ENCODE data around the gene IKZF3.
"Not testable (repeated sequence)": the region's sequence is repeated elsewhere in the genome, so short reads cannot be mapped to it uniquely, and the experiment has no call there.

Gene IKZF3

DNA sequence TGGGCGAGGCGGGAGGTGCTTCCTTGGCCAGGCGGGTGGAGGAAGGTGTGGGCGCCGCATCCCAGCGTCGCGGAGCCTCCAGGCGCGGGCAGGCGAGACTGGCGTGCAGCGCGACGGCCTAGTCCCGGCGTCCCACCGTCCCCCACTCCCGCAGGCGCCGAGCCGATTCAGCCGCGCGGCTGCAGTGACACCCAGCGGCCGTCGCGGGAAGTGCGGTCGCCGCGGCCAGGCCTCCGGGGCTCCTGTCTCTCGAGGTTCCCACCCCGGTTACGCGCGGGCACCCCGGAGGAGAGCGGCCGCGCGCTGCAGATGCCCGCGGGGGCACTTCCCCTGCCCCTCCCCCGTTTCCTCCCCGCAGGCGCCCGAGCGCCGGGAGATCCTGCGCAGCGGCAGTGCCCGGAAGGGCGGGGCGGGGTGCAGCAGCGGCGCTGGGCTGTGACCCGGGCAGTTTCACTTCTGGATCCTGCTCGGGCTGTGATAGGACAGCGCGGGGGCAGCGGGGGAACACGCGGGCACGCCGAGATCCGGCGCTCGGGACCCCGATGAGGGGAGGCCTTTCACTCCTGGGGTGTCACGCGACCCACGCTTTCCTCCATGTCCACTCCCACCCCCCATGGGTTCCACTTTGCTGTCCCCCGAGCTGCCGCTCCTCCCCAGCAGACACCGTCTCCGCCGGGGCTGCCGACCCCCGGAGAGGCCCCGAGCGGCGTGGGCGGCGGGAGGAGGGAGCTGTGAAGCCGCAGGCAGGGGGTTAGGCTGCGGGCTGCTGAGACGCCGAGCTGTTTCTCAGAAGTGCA is 109.8 kb downstream of the IKZF3 start:
- DNase-seq, result peak; percentile 98

DNA sequence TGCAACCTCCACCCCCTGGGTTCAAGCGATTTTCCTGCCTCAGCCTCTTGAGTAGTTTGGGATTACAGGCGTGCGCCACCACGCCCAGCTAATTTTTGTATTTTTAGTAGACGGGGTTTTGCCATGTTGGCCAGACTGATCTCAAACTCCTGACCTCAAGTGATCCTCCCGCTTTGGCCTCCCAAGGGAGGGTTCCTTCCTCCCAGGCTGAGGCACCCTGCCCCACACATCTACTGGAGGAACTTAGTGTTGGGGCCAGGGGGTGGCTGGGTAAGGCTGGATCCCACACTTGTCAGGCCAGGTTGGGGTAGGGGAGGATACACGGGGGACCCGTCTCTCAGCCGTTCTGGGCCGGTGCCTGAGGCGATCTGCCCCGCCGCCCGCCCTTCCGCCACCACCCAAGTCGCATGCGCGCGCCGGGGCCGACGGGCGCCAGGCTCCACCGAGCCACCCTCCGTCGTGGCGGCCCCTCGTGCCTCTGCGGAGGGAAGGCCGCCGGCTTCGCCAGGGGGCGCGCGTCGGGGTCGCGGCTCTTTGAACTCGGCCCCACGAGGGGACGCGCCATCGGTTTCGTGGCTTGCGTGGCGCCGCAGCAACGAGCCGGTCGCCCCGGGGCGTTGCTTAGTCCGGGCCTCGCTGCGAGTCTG is 110.5 kb downstream of the IKZF3 start:
- DNase-seq, result no peak

DNA sequence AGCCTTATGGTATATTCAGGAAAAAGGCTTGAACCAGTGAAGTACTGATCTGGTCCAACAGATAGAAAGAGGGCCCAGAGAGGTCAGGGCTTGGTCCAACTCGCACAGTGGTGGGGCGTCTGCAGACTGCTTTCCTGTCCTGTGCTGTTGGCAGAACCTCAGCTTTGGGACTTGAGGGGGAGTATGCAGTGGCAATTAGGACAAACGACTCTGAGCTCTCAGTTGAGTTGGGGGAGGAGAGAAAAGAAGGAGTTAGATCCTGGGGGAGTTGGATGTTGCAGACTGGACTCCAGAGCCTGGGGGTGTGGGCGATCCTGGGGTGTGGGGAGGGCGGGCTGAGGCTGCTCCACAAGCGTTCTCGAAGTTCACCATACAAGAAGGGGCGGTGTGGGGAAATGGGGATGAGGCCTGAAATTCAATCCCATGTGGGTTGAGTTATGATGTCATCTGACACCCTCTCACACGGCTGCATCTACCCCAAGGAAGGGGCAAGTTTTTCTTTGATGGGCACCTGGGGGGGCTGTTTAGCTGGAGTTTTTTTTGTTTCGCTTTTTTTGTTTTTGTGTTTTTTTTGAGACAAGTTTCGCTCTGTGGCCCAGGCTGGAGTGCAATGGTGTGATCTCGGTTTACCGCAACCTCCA is 111.8 kb downstream of the IKZF3 start:
- no peak for DNase-seq

DNA sequence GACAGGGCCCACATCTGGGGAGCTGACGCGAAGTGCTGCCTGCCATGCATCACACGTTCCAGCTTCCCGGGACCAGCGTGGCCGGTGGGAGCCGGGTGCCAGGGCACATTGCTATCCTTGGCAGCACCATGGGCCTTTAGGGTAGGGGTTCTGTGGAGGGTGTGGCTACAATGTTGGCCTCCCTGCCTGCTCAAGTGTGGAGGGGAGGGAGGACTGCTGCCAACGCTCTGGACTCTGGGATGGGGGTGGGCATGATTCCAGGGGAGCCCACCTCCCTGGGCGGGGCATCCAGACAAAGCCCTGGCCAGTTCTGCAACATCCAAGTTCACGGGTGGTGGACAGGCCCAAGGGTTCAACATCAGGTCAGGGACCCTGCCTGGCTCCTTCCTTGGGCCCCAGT is 112.5 kb downstream of the IKZF3 start:
- DNase-seq, result no peak

DNA sequence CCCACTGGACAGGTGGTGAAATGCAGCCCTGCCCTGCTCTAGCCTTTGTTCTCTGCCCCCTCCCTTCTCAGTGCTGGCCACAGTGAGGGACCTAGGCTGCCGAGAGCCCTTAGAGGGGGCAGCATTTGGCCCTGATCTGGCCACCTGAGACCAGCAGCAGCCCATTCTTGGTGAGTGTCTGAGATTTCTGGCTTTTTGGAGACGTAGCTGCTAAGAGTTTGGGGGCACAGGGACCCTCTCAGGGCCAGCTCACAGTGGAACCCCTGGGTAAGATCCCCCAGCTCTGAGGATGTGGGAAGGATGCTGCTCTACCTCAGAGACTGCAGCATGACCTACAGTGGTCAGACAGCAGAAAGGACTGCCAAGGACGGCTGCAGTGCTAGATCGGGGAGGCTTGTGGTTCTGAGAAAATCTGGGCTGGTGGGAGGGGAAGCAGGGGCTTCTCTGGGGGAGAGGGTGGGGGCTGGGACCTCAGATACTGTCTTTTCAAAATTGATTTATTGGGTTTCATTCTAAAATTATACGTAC is 113.0 kb downstream of the IKZF3 start:
- no peak for DNase-seq

DNA sequence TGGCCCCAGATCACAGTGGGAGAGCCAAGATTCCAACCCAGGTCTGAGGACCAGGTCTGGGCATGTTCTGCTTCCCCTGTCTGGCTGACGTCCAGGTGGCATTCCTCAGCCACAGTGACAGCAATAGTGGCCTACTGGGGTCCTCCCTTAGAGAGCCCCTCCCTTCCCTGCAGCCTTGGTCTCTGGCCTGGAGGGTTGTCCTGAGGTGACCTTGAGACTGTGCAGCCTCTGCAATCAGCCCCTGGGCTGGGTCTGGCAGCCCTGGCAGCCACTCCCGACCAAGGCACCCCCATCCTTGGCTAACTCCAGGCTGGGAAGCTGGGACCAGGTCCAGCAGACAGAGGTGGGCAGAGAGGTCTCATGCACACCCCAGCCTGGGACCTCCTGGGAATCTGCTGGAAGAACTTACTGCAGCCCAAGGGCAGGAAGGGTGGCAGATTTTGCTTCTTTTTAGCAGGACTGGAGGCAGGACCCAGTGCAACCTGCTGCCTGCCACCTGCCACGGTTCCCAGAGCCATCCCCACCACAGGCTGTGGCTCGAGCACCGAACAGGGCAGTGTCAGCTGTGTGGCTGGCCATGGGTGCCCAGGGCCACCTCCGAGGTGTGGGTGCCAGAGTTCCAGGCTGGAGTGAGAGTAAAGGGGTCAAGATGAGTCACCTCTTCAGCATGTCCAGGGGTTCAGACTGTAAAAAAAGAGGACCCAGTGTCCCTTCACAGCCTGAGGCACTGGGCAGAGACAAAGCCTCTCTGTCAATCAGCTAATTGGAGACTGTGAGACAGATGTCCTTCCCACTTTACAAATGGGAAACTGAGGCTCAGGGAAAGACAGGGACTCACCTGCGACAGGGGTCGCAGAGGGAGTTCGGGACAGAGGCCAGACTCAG is 113.7 kb downstream of the IKZF3 start:
- DNase-seq, result no peak

DNA sequence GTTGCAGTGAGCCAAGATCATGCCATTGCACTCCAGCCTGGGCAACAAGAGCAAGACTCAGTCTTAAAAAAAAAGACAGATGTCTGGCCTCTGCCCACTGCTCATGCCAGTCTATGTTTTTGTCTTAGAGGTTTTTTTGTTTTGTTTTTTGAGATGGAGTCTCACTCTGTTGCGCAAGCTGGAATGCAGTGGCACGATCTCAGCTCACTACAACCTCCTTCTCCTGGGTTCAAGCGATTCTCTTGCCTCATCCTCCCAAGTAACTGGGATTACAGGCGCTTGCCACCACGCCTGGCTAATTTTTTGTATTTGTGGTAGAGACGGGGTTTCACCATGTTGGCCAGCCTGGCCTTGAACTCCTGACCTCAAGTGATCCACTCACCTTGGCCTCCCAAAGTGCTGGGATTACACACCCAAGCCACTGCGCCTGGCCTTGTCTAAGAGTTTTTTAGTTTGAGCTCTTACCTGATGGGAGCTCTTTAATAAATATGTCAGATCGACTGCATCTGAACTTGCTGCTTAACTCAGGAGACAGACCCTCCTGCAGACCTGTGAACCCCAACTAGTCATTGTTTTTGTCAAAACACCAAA is 115.6 kb downstream of the IKZF3 start:
- DNase-seq, result not testable (repeated sequence)

DNA sequence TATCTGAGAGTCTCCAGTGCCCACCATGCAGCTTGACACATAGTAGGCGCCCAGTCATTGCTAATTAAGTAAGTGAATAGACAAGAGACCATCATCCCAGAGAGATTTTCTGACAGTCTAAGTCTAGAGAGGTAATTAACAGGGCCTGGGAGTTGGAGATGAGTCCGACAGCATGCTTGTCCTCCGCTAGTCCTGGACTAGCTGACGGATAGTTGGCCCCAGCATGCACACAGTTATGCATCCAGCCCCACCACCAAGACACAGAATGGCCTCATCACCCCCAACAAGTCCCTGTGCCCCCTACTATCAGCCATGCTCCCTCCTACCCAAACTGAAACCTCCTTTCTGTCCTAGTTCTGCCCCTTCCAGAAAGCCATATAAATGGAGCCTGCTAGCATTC is 116.4 kb downstream of the IKZF3 start:
- no peak for DNase-seq

DNA sequence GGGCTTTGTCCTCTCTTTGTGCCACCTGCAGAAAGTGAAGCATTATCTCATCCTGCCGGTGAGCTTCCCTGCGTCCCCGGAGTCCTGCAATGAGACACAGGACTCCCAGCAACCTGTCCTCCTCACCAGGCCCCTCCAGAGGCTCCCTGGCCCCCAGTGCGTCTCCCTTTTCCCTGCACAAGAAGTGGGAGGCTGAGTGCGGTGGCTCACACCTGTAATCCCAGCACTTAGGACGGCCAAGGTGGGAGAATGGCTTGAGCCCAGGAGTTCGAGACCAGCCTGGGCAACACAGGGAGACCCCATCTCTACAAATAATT is 118.0 kb downstream of the IKZF3 start:
- DNase-seq, result no peak

DNA sequence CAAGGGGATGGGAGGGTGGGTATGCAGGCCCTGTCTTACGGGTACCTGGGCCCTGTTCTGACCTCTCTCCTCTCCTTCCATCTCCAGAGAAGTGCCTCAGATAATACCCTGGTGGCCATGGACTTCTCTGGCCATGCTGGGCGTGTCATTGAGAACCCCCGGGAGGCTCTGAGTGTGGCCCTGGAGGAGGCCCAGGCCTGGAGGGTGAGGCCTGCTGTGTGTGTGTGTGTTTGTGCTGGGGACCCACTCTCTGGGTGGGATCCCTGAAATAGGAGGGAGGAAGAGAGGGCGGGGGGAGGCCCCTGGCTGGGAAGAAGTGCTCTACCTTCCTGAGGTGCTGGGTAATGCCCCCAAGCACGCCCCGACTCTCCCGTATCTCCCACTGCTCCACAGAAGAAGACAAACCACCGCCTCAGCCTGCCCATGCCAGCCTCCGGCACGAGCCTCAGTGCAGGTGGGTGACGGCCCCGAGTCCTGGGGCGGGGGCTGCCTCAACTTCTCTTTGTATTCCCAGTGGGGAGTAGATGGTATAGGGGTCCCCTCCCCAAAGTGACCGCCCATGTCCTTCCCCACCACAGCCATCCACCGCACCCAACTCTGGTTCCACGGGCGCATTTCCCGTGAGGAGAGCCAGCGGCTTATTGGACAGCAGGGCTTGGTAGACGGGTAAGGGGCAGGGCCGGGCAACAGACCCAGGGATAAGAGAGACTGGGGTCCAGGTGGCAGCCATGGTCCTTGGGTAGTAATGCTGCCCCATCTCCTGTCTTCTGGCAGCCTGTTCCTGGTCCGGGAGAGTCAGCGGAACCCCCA is 118.6 kb downstream of the IKZF3 start:
- no peak for DNase-seq

DNA sequence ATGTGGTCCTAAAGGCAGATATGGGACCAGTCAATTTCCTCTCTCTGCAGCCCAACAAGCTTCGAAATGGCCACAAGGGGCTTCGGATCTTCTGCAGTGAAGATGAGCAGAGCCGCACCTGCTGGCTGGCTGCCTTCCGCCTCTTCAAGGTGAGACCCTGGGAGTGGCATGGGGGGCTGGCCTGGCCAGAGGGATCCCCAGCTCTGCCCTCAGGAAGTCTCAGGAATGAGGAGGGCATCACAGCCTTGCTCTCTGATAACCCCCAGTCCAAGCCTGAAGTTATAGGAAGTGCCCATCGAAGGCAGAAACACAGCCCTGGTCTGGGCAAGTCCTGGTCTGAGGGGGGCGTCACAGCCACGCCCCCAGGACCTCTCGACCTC is 119.3 kb downstream of the IKZF3 start:
- no peak for DNase-seq

DNA sequence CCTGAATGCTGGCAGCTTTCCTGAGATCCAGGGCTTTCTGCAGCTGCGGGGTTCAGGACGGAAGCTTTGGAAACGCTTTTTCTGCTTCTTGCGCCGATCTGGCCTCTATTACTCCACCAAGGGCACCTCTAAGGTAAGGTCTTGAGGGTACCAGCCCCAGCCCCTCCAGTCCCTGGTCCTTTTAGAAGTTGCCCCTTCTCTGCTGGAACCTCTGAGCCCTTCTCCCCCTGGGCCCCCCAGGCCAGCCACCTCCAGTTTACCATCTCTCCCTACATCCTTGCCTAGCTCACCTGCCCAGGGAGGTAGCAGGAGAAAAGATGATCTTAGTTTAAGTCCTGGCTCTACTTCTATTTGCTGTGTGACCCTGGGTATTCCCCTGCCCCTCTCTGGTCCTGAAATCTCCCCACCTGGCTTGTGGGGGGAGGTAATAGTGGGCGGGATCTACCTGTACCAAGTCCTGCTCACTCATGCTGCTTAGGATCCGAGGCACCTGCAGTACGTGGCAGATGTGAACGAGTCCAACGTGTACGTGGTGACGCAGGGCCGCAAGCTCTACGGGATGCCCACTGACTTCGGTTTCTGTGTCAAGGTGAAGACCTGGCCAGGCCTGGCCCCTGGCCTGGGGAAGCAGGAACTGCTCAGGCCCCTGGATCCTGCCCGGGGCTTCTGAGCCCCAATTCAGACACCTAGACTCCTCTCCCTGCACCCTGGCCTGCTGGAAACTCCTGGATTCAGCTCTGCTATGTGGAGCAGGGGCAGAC is 119.9 kb downstream of the IKZF3 start:
- no peak for DNase-seq

DNA sequence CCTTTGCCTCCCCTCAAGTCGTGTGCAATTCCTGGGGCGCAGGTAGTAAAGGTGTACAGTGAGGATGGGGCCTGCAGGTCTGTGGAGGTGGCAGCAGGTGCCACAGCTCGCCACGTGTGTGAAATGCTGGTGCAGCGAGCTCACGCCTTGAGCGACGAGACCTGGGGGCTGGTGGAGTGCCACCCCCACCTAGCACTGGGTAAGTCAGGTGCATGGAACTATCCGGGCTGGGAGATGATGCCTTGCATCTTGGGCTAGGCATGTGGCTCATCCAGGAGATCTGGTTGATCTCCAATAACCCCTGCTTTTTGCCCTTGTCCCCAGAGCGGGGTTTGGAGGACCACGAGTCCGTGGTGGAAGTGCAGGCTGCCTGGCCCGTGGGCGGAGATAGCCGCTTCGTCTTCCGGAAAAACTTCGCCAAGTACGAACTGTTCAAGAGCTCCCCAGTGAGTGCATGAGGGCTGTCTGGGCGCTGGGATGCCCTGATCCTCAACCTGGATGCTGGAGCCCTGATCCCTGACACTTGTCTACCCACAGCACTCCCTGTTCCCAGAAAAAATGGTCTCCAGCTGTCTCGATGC is 121.2 kb downstream of the IKZF3 start:
- no peak for DNase-seq

DNA sequence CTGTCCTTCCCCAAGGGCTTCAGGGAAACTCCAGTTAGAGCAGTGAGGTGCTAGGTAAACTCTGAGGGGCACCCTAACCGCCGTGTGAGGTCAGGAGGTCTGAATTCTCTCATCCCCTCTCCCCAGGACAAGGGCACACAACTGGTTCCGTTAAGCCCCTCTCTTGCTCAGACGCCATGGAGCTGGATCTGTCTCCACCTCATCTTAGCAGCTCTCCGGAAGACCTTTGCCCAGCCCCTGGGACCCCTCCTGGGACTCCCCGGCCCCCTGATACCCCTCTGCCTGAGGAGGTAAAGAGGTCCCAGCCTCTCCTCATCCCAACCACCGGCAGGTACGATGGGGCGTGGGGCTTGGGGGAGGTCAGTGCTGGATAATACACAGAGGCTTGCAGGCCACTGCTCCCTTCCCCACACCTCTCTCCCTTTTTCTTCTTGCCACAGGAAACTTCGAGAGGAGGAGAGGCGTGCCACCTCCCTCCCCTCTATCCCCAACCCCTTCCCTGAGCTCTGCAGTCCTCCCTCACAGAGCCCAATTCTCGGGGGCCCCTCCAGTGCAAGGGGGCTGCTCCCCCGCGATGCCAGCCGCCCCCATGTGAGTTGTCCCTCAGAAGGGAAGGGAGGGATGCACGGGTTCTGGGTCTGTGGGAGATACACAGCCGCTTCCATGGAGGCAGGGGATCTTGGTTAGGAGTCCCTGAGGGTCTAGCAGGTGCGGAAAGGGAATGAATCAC is 121.8 kb downstream of the IKZF3 start:
- no peak for DNase-seq

DNA sequence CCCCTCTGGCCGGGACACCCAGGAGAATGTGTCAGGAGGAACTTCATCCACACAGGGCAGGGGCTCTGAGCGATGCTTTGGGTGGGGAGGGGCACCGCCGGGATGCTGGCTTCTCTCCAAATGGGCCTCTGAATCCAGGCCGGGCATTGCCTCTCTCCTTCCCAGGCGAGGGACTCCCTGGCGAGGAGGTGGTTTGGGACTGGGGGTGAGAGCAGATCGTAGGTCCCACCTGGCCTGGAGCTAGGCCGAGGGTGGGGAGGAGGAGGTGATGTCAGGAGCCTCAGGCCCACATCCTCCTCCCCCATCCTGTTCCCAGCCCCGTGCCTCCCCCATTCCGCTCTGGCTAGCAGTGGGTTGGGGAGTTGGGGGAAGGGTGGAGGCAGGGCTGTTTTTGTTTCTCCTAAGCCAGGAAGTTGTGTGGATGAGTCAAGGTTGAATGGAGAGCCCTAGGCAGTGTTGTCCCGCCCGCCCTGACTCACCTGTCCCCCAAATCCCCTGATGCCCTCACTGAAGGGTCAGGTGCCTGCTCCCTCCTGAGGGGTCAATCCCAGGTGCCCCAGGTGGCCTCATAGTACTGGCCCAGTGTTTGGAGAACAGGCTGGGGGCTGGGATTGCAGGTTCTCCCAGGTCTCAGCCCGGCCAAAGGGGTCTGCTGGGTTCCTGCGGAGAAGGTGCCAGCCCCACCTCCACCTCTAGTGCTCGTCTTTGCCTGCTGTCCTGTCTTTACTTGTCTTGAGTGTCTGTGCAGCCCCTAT is 123.6 kb downstream of the IKZF3 start:
- no peak for DNase-seq

DNA sequence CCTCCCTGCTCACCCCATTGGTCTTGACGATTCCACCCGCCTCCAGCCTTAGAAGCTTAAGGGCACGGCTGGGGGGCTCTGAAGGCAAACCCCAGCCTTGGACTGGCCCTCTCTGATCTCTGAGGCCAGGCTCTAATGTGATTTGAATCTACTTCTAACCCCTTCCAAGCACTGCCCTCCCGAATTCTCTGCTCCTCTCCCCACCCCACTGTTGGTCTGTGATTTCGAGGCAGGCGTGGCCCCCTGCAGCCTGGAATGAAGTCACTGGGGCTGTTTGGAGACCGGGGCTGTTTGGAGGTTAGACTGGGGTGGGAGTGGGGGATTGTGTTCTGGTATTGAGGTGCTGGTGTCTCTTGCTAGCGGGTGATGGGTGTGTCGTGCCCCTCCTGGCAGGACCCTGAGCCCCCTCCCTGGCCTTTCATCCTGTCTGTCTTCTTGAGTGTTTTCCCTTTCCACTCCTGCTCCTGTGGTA is 124.2 kb downstream of the IKZF3 start:
- DNase-seq, result no peak

DNA sequence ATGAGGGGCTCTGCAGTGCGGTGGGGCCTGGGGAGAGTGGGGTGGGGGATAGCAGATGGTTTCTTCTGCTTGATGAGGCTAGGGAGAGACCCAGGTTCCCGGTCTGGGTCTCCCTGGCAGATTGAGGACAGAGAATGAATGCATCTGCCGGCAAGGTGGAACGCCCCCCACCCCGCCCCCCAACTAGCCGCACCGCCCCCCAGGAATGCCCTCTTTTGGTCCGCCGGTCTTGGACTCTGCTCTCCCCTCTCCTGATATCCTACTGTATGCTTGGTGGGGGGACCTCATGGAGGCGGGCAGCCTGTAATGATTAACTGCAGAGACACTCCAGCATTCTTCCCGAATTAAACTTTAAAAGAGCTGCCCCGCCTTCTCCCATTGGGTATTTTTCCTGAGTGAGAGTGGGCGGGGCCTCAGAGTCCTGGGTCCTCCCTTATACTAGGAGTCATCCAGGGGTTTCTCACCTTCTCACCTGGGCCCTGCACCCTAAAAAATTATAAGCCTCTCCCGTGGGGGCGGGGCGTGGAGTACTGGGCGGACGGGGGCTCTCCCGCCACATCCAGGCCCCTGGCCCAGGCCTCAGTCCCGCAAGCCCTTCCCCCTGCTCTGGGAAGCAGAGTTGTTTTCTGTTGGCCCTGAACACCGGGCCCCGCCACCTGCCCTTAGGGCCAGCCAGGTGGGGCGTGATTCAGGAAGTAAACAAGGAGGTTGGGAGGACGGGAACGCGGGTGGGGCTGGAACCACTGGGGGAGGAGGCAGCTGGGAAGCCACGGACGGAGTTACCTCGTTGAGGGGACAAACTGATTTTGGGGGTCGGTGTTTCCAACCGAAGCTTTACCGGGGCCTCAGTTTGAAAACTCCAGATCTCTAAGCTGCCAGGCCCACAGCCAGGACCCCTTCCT is 124.9 kb downstream of the IKZF3 start:
- DNase-seq, result no peak

DNA sequence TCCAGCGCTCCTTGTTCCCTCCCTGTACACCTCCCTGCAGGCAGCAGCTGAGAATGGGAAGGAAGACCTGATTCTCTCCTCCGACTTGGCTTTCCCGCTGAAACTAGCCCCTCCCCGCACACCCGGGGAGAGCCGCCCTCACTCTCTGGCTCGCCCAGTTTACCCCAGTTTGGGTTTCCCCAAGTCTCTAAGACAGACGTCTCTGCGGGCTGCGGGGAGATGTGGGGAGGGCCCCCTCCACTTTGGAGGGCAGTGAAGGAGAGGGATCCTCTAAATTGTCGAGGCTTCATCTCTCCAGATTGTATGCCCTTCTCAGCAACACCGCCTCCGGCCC is 125.6 kb downstream of the IKZF3 start:
- peak; percentile 48 for DNase-seq

Data from retina (tissue), 1 donor.